ENCODE results near the gene OR5K1. TPM values are rescaled to one million over a fixed set of nuclear protein-coding genes. Genes with fewer than 3 reads are reported as not detected.

The OR5K1 gene
- total and polyA plus RNA-seq, 2 of the 8 experiments (the other 6 are each of a cell fraction or from before 2014, with no cell fraction given), result not detected

DNA sequence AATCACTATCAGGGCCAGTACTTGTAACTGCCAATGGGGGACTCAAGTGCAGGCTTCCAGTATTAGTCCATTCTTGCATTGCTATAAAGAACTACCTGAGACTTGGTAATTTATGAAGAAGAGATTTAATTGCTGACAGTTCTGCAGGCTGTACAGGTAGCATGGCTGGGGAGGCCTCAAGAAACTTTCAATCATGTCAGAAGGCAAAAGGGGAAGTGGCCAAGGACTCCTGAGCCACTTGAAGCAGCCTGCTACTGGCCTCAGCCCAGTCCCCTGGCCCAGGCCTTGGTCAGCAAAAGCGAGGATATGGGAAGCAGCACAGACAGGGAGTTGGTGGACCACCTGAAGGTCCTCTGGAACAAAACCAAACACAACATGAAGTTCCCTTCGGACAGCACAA is 29.2 kb upstream of the OR5K1 start (continued):
- TF ChIP-seq TCF12 (IDR thresholded peaks at IDR 0.05; ENCODE audit: low read depth, low read length), result no peak
- TF ChIP-seq, protein P1, sequence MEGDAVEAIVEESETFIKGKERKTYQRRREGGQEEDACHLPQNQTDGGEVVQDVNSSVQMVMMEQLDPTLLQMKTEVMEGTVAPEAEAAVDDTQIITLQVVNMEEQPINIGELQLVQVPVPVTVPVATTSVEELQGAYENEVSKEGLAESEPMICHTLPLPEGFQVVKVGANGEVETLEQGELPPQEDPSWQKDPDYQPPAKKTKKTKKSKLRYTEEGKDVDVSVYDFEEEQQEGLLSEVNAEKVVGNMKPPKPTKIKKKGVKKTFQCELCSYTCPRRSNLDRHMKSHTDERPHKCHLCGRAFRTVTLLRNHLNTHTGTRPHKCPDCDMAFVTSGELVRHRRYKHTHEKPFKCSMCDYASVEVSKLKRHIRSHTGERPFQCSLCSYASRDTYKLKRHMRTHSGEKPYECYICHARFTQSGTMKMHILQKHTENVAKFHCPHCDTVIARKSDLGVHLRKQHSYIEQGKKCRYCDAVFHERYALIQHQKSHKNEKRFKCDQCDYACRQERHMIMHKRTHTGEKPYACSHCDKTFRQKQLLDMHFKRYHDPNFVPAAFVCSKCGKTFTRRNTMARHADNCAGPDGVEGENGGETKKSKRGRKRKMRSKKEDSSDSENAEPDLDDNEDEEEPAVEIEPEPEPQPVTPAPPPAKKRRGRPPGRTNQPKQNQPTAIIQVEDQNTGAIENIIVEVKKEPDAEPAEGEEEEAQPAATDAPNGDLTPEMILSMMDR (IDR thresholded peaks at IDR 0.05; ENCODE audit: control extremely low read depth in 1 of 3, insufficient read depth in 1 of 3, low read depth in 1 of 3, low read length in 3 of 3), result no peak

All from H1 (cell line).